GM21360 (cell line): Measurements from ENCODE around the gene ZDHHC11.
"Not testable (repeated sequence)": the region's sequence is repeated elsewhere in the genome, so short reads cannot be mapped to it uniquely, and the experiment has no call there.

Experiments used
- ATAC-seq: cut with Tn5 transposase; IDR thresholded peaks from one replicate; pipeline ENCODE4 v1.9.1; 2021; ENCODE audit warnings: mild to moderate bottlenecking, moderate library complexity; ENCODE audit not compliant: unreplicated experiment

Gene ZDHHC11

GRCh38 chr5:750226-750625 lies 100.6 kb downstream of the ZDHHC11 start:
- not testable (repeated sequence) for ATAC-seq

- ATAC-seq: no peak
These were observed 101.6 kb downstream of the ZDHHC11 start for GRCh38 chr5:749101-749670.

GRCh38 chr5:748011-748980 lies 102.5 kb downstream of the ZDHHC11 start:
- not testable (repeated sequence) for ATAC-seq

DNA sequence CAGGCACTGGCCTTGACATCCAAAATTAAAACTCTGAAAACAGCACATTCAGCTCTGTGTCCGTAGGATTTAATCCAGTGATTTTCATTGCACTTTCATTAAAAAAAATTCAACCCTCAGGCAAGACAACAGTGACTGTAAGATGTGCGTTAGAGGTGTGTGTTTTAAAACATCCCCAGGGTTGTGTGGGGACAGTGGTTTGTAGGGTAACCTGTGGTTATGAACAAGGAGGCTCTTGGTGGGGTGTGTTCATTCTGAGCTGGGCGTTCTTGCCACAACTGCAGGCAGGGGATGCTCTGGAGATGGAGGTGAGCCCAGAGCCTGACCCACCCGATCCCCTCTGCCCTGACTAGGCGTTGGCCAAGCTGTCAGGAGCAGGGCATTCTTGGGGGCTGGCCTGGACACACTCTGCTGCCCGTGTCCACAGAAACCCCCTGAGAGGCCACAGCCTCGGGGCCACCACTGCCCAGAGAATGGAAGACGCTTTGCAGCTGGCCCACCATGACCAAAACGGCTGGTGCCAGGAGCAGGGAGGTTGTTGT lies 103.4 kb downstream of the ZDHHC11 start:
- not testable (repeated sequence) for ATAC-seq

DNA sequence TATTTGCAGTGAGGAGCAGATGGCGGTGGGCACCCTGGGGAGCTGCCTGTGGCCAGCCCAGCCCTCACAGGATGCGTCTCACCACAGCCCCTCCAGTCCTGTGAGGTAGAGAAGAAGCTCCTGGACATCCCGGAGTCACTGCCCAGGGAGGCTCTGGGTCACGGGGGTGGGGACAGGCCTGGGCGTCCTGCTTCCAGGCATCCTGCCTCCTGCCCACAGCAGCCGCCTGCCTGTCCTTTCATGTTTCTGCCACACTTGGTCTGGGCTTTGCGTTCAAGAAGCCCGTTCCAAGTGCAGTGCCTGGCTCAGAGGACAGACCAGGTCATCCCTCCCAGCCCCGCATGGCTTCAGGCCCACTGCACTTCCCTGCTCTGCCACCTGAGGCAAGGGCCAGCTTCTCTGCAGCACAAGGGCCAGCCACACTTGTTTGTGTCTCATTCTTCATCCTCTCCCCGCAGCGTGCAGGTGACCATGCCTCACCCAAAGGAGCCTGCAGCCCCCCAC lies 104.5 kb downstream of the ZDHHC11 start:
- no peak for ATAC-seq
